HG03460 (cell line): Measurements from ENCODE around the gene ROPN1.

ENCODE experiments used
- ATAC-seq: cut with Tn5 transposase; IDR thresholded peaks from one replicate; pipeline ENCODE4 v1.9.1; 2021; ENCODE audit not compliant: unreplicated experiment

Gene ROPN1

GRCh38 chr3:123949641-123950040 is 42.3 kb downstream of the ROPN1 start:
- no peak for ATAC-seq

GRCh38 chr3:123948449-123948848 is 43.5 kb downstream of the ROPN1 start:
- no peak for ATAC-seq

GRCh38 chr3:123947482-123947881 is 44.4 kb downstream of the ROPN1 start:
- ATAC-seq = no peak

- no peak for ATAC-seq
These were observed 50.4 kb downstream of the ROPN1 start for GRCh38 chr3:123941542-123941941.

GRCh38 chr3:123941121-123941520 is 50.8 kb downstream of the ROPN1 start:
- ATAC-seq = no peak

- no peak for ATAC-seq
These were observed 52.2 kb downstream of the ROPN1 start for GRCh38 chr3:123939706-123940105.

GRCh38 chr3:123936400-123936799 is 55.5 kb downstream of the ROPN1 start:
- ATAC-seq = no peak

- no peak for ATAC-seq
These were observed 56.1 kb downstream of the ROPN1 start for GRCh38 chr3:123935830-123936229.

- no peak for ATAC-seq
These were observed 57.7 kb downstream of the ROPN1 start for GRCh38 chr3:123934250-123934649.

- ATAC-seq = no peak
These were observed 61.5 kb downstream of the ROPN1 start for GRCh38 chr3:123930445-123930844.

GRCh38 chr3:123929325-123929724 is 62.6 kb downstream of the ROPN1 start:
- ATAC-seq = no peak

- no peak for ATAC-seq
These were observed 65.5 kb downstream of the ROPN1 start for GRCh38 chr3:123926396-123926795.

- no peak for ATAC-seq
These were observed 71.1 kb downstream of the ROPN1 start for GRCh38 chr3:123920868-123921267.

GRCh38 chr3:123920383-123920782 is 71.5 kb downstream of the ROPN1 start:
- no peak for ATAC-seq

GRCh38 chr3:123919353-123919752 is 72.6 kb downstream of the ROPN1 start:
- no peak for ATAC-seq
